ENCODE data around the gene CDH1. TPM values are rescaled to one million over a fixed set of nuclear protein-coding genes. Genes with fewer than 3 reads are reported as not detected.

Gene CDH1
- polyA plus RNA-seq, 1 of the 3 experiments (the other 2 are of a cell fraction) = not detected

DNA sequence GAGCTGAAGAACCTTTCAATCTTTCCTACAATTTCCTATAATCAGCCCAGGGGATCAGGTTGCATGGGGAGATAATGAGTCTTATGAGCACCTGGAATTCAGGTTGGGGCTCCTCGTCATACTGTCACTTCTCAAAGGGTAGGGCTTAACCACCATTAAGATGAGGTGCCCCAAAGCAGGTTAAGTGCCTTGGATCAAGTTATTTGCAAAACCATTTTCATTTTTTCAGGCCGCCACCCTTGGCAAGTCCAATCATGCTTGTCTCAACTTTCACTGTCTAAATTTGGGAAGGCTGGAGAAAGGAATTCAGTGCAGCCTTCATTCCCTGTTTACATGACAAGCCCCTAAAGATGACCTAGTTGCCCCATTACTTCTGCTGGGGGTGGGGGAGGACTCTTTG is 61.3 kb downstream of the CDH1 start:
- Histone ChIP-seq H3F3A (replicated peaks; ENCODE audit: insufficient read depth) (no peaks in the 10 kb centered on the region), H3K4me3 (ENCODE audit: low read depth in 2 of 2, low read length in 1 of 2) (no peak overlapping the region), H3K79me2 (ENCODE audit: insufficient read depth) (no peaks in the 10 kb centered on the region), H3K4me2 (no peak overlapping the region), H3K27me3 (ENCODE audit: insufficient read depth) (no peaks in the 10 kb centered on the region; the same call in 1 of the 2 replicates), H3K9me3 (no peaks in the 10 kb centered on the region), H2AFZ (ENCODE audit: low read depth) (no peak overlapping the region), H3K9me2 (no peaks in the 10 kb centered on the region), H3K36me3 (replicated peaks in 1 of 2; ENCODE audit: control insufficient read depth in 1 of 2, insufficient read depth in 2 of 2, low read length in 1 of 2) (no peaks in the 10 kb centered on the region), H3K9ac (no peak overlapping the region), H3K27ac (ENCODE audit: low read depth in 2 of 2, low read length in 1 of 2) (no peak overlapping the region), H4K20me1 (ENCODE audit: insufficient read depth) (no peaks in the 10 kb centered on the region), H3K4me1 (ENCODE audit: control insufficient read depth in 1 of 2, insufficient read depth in 2 of 2, low read depth in 1 of 2, low read length in 1 of 2) (no peaks in the 10 kb centered on the region)
- WGBS (ENCODE audit: low lambda C conversion rate) = 53% methylated on average over 2 of the region's 2 CpGs
- ChIA-PET CTCF (interaction anchor here (2.6 to 6.2 kb wide), 2 partner anchors 208 to 270 kb away, joined by 12 to 52 read pairs; no protein-coding TSS in a partner anchor), POLR2A (no interaction called here)
- TF ChIP-seq, protein P1, sequence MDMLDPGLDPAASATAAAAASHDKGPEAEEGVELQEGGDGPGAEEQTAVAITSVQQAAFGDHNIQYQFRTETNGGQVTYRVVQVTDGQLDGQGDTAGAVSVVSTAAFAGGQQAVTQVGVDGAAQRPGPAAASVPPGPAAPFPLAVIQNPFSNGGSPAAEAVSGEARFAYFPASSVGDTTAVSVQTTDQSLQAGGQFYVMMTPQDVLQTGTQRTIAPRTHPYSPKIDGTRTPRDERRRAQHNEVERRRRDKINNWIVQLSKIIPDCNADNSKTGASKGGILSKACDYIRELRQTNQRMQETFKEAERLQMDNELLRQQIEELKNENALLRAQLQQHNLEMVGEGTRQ (IDR thresholded peaks at IDR 0.05; ENCODE audit: borderline replicate concordance, low read depth, low read length) = no peak
- TF ChIP-seq EP300 (IDR thresholded peaks at IDR 0.05; ENCODE audit: borderline replicate concordance in 1 of 2, low read depth in 1 of 2, low read length in 1 of 2) (no peak), TCF12 (IDR thresholded peaks at IDR 0.05) (no peak), NRF1 (IDR thresholded peaks at IDR 0.05; ENCODE audit: low read depth, low read length) (no peak), RCOR1 (IDR thresholded peaks at IDR 0.05; ENCODE audit: low read length) (no peak), FOXM1 (IDR thresholded peaks at IDR 0.05; ENCODE audit: low read depth) (no peak), CHD2 (IDR thresholded peaks at IDR 0.05; ENCODE audit: low read length, partially characterized antibody) (no peak), JUND (IDR thresholded peaks at IDR 0.05) (no peak), SMC3 (IDR thresholded peaks at IDR 0.05; ENCODE audit: low read depth, low read length) (no peak), RXRA (IDR thresholded peaks at IDR 0.05; ENCODE audit: borderline replicate concordance, low read depth) (no peak), TAF1 (IDR thresholded peaks at IDR 0.05; ENCODE audit: borderline replicate concordance, low read depth, low read length) (no peak), SIN3A (IDR thresholded peaks at IDR 0.05; ENCODE audit: borderline replicate concordance, low read depth, low read length) (no peak), RFX5 (IDR thresholded peaks at IDR 0.05; ENCODE audit: low read length) (no peak), MEF2A (IDR thresholded peaks at IDR 0.05; ENCODE audit: borderline replicate concordance, low read depth) (no peak)
- TF ChIP-seq, protein P2, sequence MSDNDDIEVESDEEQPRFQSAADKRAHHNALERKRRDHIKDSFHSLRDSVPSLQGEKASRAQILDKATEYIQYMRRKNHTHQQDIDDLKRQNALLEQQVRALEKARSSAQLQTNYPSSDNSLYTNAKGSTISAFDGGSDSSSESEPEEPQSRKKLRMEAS (IDR thresholded peaks at IDR 0.05; ENCODE audit: low read depth) = no peak
- TF ChIP-seq, protein P3, sequence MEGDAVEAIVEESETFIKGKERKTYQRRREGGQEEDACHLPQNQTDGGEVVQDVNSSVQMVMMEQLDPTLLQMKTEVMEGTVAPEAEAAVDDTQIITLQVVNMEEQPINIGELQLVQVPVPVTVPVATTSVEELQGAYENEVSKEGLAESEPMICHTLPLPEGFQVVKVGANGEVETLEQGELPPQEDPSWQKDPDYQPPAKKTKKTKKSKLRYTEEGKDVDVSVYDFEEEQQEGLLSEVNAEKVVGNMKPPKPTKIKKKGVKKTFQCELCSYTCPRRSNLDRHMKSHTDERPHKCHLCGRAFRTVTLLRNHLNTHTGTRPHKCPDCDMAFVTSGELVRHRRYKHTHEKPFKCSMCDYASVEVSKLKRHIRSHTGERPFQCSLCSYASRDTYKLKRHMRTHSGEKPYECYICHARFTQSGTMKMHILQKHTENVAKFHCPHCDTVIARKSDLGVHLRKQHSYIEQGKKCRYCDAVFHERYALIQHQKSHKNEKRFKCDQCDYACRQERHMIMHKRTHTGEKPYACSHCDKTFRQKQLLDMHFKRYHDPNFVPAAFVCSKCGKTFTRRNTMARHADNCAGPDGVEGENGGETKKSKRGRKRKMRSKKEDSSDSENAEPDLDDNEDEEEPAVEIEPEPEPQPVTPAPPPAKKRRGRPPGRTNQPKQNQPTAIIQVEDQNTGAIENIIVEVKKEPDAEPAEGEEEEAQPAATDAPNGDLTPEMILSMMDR (IDR thresholded peaks at IDR 0.05) = no peak
- TF ChIP-seq, protein P4, sequence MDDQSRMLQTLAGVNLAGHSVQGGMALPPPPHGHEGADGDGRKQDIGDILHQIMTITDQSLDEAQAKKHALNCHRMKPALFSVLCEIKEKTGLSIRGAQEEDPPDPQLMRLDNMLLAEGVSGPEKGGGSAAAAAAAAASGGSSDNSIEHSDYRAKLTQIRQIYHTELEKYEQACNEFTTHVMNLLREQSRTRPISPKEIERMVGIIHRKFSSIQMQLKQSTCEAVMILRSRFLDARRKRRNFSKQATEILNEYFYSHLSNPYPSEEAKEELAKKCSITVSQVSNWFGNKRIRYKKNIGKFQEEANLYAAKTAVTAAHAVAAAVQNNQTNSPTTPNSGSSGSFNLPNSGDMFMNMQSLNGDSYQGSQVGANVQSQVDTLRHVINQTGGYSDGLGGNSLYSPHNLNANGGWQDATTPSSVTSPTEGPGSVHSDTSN (IDR thresholded peaks at IDR 0.05) = no peak
- TF ChIP-seq, protein P5, sequence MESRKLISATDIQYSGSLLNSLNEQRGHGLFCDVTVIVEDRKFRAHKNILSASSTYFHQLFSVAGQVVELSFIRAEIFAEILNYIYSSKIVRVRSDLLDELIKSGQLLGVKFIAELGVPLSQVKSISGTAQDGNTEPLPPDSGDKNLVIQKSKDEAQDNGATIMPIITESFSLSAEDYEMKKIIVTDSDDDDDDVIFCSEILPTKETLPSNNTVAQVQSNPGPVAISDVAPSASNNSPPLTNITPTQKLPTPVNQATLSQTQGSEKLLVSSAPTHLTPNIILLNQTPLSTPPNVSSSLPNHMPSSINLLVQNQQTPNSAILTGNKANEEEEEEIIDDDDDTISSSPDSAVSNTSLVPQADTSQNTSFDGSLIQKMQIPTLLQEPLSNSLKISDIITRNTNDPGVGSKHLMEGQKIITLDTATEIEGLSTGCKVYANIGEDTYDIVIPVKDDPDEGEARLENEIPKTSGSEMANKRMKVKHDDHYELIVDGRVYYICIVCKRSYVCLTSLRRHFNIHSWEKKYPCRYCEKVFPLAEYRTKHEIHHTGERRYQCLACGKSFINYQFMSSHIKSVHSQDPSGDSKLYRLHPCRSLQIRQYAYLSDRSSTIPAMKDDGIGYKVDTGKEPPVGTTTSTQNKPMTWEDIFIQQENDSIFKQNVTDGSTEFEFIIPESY (IDR thresholded peaks at IDR 0.05; ENCODE audit: borderline replicate concordance, low read depth) = no peak
- TF ChIP-seq, protein P6, sequence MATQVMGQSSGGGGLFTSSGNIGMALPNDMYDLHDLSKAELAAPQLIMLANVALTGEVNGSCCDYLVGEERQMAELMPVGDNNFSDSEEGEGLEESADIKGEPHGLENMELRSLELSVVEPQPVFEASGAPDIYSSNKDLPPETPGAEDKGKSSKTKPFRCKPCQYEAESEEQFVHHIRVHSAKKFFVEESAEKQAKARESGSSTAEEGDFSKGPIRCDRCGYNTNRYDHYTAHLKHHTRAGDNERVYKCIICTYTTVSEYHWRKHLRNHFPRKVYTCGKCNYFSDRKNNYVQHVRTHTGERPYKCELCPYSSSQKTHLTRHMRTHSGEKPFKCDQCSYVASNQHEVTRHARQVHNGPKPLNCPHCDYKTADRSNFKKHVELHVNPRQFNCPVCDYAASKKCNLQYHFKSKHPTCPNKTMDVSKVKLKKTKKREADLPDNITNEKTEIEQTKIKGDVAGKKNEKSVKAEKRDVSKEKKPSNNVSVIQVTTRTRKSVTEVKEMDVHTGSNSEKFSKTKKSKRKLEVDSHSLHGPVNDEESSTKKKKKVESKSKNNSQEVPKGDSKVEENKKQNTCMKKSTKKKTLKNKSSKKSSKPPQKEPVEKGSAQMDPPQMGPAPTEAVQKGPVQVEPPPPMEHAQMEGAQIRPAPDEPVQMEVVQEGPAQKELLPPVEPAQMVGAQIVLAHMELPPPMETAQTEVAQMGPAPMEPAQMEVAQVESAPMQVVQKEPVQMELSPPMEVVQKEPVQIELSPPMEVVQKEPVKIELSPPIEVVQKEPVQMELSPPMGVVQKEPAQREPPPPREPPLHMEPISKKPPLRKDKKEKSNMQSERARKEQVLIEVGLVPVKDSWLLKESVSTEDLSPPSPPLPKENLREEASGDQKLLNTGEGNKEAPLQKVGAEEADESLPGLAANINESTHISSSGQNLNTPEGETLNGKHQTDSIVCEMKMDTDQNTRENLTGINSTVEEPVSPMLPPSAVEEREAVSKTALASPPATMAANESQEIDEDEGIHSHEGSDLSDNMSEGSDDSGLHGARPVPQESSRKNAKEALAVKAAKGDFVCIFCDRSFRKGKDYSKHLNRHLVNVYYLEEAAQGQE (IDR thresholded peaks at IDR 0.05; ENCODE audit: low read depth, low read length) = no peak
- TF ChIP-seq, protein P7, sequence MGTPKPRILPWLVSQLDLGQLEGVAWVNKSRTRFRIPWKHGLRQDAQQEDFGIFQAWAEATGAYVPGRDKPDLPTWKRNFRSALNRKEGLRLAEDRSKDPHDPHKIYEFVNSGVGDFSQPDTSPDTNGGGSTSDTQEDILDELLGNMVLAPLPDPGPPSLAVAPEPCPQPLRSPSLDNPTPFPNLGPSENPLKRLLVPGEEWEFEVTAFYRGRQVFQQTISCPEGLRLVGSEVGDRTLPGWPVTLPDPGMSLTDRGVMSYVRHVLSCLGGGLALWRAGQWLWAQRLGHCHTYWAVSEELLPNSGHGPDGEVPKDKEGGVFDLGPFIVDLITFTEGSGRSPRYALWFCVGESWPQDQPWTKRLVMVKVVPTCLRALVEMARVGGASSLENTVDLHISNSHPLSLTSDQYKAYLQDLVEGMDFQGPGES (IDR thresholded peaks at IDR 0.05; ENCODE audit: low read depth, low read length) = no peak
- DNase-seq = no peak

Measured in SK-N-SH (cell line).